ENCODE data around the gene TCF15.

Gene TCF15

GRCh38 chr20:562232-562897, 47.7 kb downstream of the TCF15 start:
- in situ Hi-C loops (cut with MboI; ENCODE audit: low pct_unique_long_range_greater_than_20kb, low sequenced_read_pairs) = no loop called here
- DNase-seq = no peak

GRCh38 chr20:561437-562231, 48.5 kb downstream of the TCF15 start:
- peak; percentile 85 for DNase-seq
- in situ Hi-C loops (cut with MboI; ENCODE audit: low pct_unique_long_range_greater_than_20kb, low sequenced_read_pairs) = no loop called here

- in situ Hi-C loops (cut with MboI; ENCODE audit: low pct_unique_long_range_greater_than_20kb, low sequenced_read_pairs) = no loop called here
- DNase-seq = no peak
Measured at GRCh38 chr20:560680-561079, 49.4 kb downstream of the TCF15 start.

GRCh38 chr20:558117-558516, 52.0 kb downstream of the TCF15 start:
- in situ Hi-C loops (cut with MboI; ENCODE audit: low pct_unique_long_range_greater_than_20kb, low sequenced_read_pairs) = no loop called here
- DNase-seq = no peak

GRCh38 chr20:556984-557383, 53.1 kb downstream of the TCF15 start:
- in situ Hi-C loops (cut with MboI; ENCODE audit: low pct_unique_long_range_greater_than_20kb, low sequenced_read_pairs) = no loop called here

GRCh38 chr20:555976-556385, 54.1 kb downstream of the TCF15 start:
- in situ Hi-C loops (cut with MboI; ENCODE audit: low pct_unique_long_range_greater_than_20kb, low sequenced_read_pairs) = no loop called here
- no peak for DNase-seq

More at GRCh38 chr20:556984-557383, 53.1 kb downstream of the TCF15 start:
- no peak for DNase-seq

All from KBM-7 (cell line).